ENCODE data around the gene BLTP3A.
"Not testable (repeated sequence)": the region's sequence is repeated elsewhere in the genome, so short reads cannot be mapped to it uniquely, and the experiment has no call there.

Gene BLTP3A

DNA sequence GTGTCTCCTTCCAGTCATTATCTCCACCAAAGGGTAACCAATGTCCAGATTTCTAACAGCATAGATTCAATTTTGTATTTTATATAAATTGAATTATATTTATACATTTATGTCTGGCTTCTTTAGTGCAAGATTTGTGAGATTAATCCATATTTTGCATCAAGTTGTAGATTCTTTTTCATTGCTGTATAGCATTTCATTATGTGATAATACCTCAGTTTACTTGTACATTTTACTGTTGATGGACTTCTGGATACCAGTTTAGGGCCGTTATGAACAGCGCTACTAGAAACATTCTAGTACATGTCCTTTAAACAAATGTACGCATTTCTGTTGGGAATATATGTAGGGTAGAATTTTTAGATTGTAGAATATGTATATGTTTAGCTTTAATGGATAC lies 6.2 kb downstream of the BLTP3A start:
- H3K36me3 ChIP-seq (ENCODE audit: control insufficient read depth, insufficient read depth, low read length), result no peaks in the 10 kb centered on the region
- no peak overlapping the region for H3K9ac ChIP-seq (ENCODE audit: low read length)
- H3K4me1 ChIP-seq (ENCODE audit: control insufficient read depth, insufficient read depth, low read length), result peaks cover 11% of the 10 kb centered on the region
- H3K9me3 ChIP-seq (ENCODE audit: control insufficient read depth, low read length), result no peaks in the 10 kb centered on the region
- H3K4me3 ChIP-seq (ENCODE audit: low read length), result no peak overlapping the region
- no peaks in the 10 kb centered on the region for H3K27me3 ChIP-seq (ENCODE audit: control insufficient read depth, insufficient read depth, low read length)

- Histone ChIP-seq H3K36me3 (ENCODE audit: control insufficient read depth, insufficient read depth, low read length) (no peaks in the 10 kb centered on the region), H3K4me3 (ENCODE audit: low read length) (no peak overlapping the region), H3K27me3 (ENCODE audit: control insufficient read depth, insufficient read depth, low read length) (no peaks in the 10 kb centered on the region), H3K9ac (ENCODE audit: low read length) (no peak overlapping the region), H3K9me3 (ENCODE audit: control insufficient read depth, low read length) (no peaks in the 10 kb centered on the region), H3K4me1 (ENCODE audit: control insufficient read depth, insufficient read depth, low read length) (peaks cover 11% of the 10 kb centered on the region)
Observed at GRCh38 chr6:34799547-34799946, 7.7 kb downstream of the BLTP3A start.

DNA sequence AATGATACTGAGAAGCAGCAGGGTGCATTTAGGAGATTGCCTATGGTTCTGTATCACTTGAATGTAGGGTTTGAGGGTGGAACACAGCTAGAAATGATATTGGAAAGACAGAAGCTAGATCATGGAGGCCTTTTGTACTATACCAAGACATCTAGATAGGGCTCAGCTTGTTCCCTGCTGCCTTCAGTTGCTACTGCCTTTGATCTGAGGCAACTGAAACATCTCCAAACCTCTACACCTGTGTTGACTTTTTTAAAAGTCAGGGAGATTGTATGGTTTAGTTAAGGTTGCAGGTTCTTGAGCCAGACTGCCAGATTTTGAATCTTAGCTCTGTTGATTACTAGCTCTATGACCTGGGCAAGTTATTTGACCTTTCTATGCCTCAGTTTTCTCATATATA lies 12.7 kb downstream of the BLTP3A start:
- Histone ChIP-seq H3K9me3 (ENCODE audit: control insufficient read depth, low read length) (no peaks in the 10 kb centered on the region), H3K4me1 (ENCODE audit: control insufficient read depth, insufficient read depth, low read length) (no peaks in the 10 kb centered on the region), H3K36me3 (ENCODE audit: control insufficient read depth, insufficient read depth, low read length) (no peaks in the 10 kb centered on the region), H3K9ac (ENCODE audit: low read length) (no peak overlapping the region), H3K27me3 (ENCODE audit: control insufficient read depth, insufficient read depth, low read length) (no peaks in the 10 kb centered on the region), H3K4me3 (ENCODE audit: low read length) (no peak overlapping the region)

GRCh38 chr6:34805074-34805473 lies 13.2 kb downstream of the BLTP3A start:
- H3K27me3 ChIP-seq (ENCODE audit: control insufficient read depth, insufficient read depth, low read length); H3K4me1 ChIP-seq (ENCODE audit: control insufficient read depth, insufficient read depth, low read length); H3K9me3 ChIP-seq (ENCODE audit: control insufficient read depth, low read length); H3K9ac ChIP-seq (ENCODE audit: low read length); H3K36me3 ChIP-seq (ENCODE audit: control insufficient read depth, insufficient read depth, low read length); H3K4me3 ChIP-seq (ENCODE audit: low read length): not testable (repeated sequence)

GRCh38 chr6:34806738-34807453 lies 15.0 kb downstream of the BLTP3A start:
- H3K9me3 ChIP-seq (ENCODE audit: control insufficient read depth, low read length), result no peaks in the 10 kb centered on the region
- H3K27me3 ChIP-seq (ENCODE audit: control insufficient read depth, insufficient read depth, low read length), result no peaks in the 10 kb centered on the region
- no peak overlapping the region for H3K9ac ChIP-seq (ENCODE audit: low read length)
- H3K36me3 ChIP-seq (ENCODE audit: control insufficient read depth, insufficient read depth, low read length), result no peaks in the 10 kb centered on the region
- H3K4me1 ChIP-seq (ENCODE audit: control insufficient read depth, insufficient read depth, low read length), result peaks cover 8% of the 10 kb centered on the region
- H3K4me3 ChIP-seq (ENCODE audit: low read length), result no peak overlapping the region

- not testable (repeated sequence) for H3K9ac ChIP-seq (ENCODE audit: low read length); H3K4me1 ChIP-seq (ENCODE audit: control insufficient read depth, insufficient read depth, low read length); H3K36me3 ChIP-seq (ENCODE audit: control insufficient read depth, insufficient read depth, low read length); H3K4me3 ChIP-seq (ENCODE audit: low read length); H3K9me3 ChIP-seq (ENCODE audit: control insufficient read depth, low read length); H3K27me3 ChIP-seq (ENCODE audit: control insufficient read depth, insufficient read depth, low read length)
Observed at GRCh38 chr6:34808473-34808872, 16.6 kb downstream of the BLTP3A start.

GRCh38 chr6:34809419-34809818 lies 17.5 kb downstream of the BLTP3A start:
- not testable (repeated sequence) for H3K4me3 ChIP-seq (ENCODE audit: low read length); H3K27me3 ChIP-seq (ENCODE audit: control insufficient read depth, insufficient read depth, low read length); H3K4me1 ChIP-seq (ENCODE audit: control insufficient read depth, insufficient read depth, low read length); H3K36me3 ChIP-seq (ENCODE audit: control insufficient read depth, insufficient read depth, low read length); H3K9ac ChIP-seq (ENCODE audit: low read length); H3K9me3 ChIP-seq (ENCODE audit: control insufficient read depth, low read length)

DNA sequence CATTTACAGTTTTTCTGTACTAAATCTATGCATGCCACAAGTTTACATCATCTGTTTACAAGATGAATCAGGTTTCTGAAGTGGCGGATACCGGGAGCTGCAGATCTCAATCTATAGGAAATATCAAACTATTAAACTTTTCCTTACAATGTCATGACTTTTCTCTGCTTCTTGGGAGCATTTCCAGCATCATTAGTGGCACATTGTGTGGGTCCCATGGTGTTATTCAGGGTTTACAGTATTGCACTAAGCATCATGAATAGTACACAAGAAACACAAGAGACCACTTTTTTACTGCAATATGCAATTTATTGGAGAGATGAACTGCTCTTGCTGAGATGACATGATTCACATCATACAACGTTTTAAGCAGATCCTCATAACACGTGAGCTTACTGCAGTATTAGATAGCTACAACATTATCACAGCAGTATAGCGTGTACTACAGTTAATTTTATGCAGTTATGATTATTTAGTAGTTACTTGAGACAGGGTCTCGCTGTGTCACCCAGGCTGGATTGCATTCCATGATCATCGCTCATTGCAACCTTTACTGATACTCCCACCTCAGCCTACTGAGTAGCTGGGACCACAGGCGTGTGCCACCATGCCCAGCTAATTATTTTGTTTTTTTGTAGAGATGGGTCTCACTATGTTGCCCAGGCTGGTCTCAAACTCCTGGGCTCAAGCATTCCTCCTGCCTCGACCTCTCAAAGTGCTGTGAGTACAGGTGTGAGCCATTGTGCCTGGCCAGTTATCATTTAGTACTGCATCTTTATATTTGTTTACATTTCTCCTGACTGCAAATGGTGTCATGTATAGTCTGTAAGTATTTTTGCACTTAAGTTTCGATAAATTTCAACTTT lies 18.4 kb downstream of the BLTP3A start:
- H3K36me3 ChIP-seq (ENCODE audit: control insufficient read depth, insufficient read depth, low read length), result no peaks in the 10 kb centered on the region
- no peak overlapping the region for H3K4me3 ChIP-seq (ENCODE audit: low read length)
- H3K9me3 ChIP-seq (ENCODE audit: control insufficient read depth, low read length), result no peaks in the 10 kb centered on the region
- peaks cover 8% of the 10 kb centered on the region for H3K4me1 ChIP-seq (ENCODE audit: control insufficient read depth, insufficient read depth, low read length)
- H3K27me3 ChIP-seq (ENCODE audit: control insufficient read depth, insufficient read depth, low read length), result no peaks in the 10 kb centered on the region
- no peak overlapping the region for H3K9ac ChIP-seq (ENCODE audit: low read length)

- Histone ChIP-seq H3K36me3 (ENCODE audit: control insufficient read depth, insufficient read depth, low read length) (no peaks in the 10 kb centered on the region), H3K27me3 (ENCODE audit: control insufficient read depth, insufficient read depth, low read length) (no peaks in the 10 kb centered on the region), H3K4me3 (ENCODE audit: low read length) (no peak overlapping the region), H3K9ac (ENCODE audit: low read length) (no peak overlapping the region), H3K9me3 (ENCODE audit: control insufficient read depth, low read length) (no peaks in the 10 kb centered on the region), H3K4me1 (ENCODE audit: control insufficient read depth, insufficient read depth, low read length) (peaks cover 8% of the 10 kb centered on the region)
Observed at GRCh38 chr6:34810936-34811632, 19.2 kb downstream of the BLTP3A start.

DNA sequence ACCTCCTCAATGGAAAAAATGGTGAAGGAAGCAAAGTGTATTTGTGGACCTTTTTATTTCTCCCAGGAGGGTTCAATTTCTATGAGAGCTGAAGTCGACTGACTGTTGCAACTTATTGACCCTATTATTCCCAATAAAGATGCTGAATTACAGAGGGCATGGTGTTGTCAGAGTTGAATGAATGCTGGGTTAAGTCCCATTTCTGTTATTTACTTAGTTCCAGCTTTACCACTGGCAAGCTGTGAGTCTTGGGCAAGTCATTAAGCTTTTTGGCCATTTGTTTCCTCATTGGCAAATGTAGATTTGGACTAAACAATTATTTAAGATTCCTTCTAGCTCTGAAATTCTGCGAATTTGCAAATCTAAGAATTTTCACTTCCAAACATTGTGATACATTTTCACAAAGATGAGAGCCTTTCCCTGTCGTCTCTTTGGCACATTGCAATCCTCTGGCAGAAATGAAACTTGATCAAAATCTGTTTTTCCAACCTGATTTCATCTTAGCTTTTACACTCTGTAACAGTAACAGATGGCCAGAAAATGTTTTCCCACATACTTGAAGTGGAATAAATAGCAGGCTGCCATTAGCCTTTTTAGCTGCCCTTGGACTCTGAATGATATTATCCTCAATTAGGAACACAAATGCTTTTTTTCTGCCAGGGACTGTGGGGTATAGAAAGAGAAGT lies 21.3 kb downstream of the BLTP3A start:
- H3K9ac ChIP-seq (ENCODE audit: low read length), result no peak overlapping the region
- H3K4me3 ChIP-seq (ENCODE audit: low read length), result no peak overlapping the region
- no peaks in the 10 kb centered on the region for H3K36me3 ChIP-seq (ENCODE audit: control insufficient read depth, insufficient read depth, low read length)
- H3K27me3 ChIP-seq (ENCODE audit: control insufficient read depth, insufficient read depth, low read length), result no peaks in the 10 kb centered on the region
- H3K4me1 ChIP-seq (ENCODE audit: control insufficient read depth, insufficient read depth, low read length), result peaks cover 21% of the 10 kb centered on the region
- no peaks in the 10 kb centered on the region for H3K9me3 ChIP-seq (ENCODE audit: control insufficient read depth, low read length)

DNA sequence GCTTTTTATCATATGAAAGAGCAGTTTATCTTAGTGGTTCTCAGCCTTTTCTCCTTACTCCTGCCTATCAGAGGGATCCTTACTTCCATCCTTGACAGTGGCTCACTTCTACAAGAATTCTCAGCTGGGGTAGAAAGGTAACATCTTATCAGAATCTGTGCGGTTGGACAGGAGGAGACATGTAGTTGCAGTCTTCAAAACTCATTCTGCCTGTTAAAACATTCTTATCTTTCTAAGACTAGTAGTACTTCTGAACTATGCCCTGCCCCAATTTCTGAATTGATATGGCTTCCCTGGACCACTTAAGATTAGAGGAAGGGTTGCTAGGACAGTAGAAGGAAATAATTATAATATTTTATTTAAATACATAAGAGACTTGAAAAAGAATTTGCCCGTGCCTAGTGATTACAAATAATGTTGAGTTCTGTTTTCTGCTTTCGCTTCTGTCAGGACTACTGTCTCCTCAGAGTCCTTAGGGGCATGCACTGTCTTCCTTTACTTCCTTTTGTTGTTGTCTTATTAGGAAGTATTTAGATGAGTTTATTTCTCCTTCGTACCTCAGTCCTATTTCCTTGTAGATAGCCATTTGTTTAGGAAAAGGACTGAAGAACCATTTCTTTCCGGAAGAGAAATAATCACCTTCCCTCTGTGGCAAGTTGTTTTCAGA lies 24.9 kb downstream of the BLTP3A start:
- Histone ChIP-seq H3K4me3 (ENCODE audit: low read length) (no peak overlapping the region), H3K9me3 (ENCODE audit: control insufficient read depth, low read length) (no peaks in the 10 kb centered on the region), H3K36me3 (ENCODE audit: control insufficient read depth, insufficient read depth, low read length) (no peaks in the 10 kb centered on the region), H3K4me1 (ENCODE audit: control insufficient read depth, insufficient read depth, low read length) (peaks cover 17% of the 10 kb centered on the region), H3K27me3 (ENCODE audit: control insufficient read depth, insufficient read depth, low read length) (no peaks in the 10 kb centered on the region), H3K9ac (ENCODE audit: low read length) (no peak overlapping the region)
